ENCODE results near the gene CD320. TPM values are rescaled to one million over a fixed set of nuclear protein-coding genes. Genes with fewer than 3 reads are reported as not detected.
"Not testable (repeated sequence)": the region's sequence is repeated elsewhere in the genome, so short reads cannot be mapped to it uniquely, and the experiment has no call there.

CD320 gene
- total and polyA plus RNA-seq, 8 donors, result 30.4 to 58.3 (median 34.5) TPM

DNA sequence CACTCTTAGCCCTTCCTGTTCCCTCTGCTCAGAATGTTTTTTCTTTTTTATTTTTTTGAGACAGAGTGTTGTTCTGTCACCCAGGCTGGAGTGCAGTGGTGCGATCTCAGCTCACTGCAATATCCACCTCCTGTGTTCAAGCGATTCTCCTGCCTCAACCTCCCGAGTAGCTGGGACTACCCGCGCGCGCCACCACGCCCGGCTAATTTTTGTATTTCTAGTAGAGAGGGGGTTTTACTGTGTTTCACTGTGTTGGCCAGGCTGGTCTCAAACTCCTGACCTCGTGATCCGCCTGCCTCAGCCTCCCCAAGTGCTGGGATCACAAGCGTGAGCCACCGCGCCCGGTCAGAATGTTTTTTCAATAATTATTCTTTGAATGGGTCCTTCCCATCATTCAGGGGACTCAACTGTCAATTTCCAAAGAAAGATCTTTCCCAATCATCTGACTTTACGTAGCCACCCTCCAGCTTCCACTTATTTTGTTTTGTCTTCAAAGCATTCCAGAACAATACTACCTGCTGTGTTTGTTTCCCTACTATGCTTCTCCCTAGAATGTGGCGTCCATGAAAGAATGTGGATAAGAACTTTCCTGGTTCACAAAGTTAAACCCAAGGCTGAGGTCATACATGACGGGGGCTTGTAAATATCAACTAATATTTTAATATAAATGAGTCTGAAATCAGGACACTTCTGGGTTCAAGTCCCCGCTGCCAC lies 11.8 kb upstream of the CD320 start:
- Histone ChIP-seq H3K4me1 (peaks cover 23 to 42% of the 10 kb centered on the region in 2 donors), H3K9me3 (no peaks in the 10 kb centered on the region), H3K4me3 (peak overlapping the region; percentile 85 to 98), H3K27me3 (no peaks in the 10 kb centered on the region), H3K27ac (peak overlapping the region; percentile 87 to 88), H3K36me3 (peaks cover 0 to 40% of the 10 kb centered on the region in 2 donors)
- DNase-seq (no peak), ATAC-seq (no peak)
- TF ChIP-seq, protein P1, sequence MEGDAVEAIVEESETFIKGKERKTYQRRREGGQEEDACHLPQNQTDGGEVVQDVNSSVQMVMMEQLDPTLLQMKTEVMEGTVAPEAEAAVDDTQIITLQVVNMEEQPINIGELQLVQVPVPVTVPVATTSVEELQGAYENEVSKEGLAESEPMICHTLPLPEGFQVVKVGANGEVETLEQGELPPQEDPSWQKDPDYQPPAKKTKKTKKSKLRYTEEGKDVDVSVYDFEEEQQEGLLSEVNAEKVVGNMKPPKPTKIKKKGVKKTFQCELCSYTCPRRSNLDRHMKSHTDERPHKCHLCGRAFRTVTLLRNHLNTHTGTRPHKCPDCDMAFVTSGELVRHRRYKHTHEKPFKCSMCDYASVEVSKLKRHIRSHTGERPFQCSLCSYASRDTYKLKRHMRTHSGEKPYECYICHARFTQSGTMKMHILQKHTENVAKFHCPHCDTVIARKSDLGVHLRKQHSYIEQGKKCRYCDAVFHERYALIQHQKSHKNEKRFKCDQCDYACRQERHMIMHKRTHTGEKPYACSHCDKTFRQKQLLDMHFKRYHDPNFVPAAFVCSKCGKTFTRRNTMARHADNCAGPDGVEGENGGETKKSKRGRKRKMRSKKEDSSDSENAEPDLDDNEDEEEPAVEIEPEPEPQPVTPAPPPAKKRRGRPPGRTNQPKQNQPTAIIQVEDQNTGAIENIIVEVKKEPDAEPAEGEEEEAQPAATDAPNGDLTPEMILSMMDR (IDR thresholded peaks at IDR 0.05), result no peak
- intact Hi-C loops (cut with DNase I), result no loop called here

DNA sequence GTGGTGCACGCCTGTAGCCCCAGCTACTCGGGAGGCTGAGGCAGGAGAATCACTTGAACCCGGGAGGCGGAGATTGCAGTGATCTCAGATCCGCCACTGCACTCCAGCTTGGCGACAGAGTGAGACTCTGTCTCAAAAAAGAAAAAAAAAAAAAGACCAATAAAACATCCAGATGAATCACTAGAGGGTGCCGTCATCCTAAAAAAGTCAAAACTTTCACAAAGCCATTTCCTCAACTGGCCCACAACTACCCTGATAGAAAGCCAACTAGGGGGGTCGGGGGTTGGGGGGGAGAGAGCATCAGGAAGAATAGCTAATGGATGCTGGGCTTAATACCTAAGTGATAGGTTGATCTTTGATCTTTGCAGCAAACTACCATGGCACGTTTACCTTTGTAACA lies 10.7 kb upstream of the CD320 start:
- H3K27me3 ChIP-seq; ATAC-seq; H3K4me3 ChIP-seq; H3K27ac ChIP-seq; H3K9me3 ChIP-seq; intact Hi-C loops (cut with DNase I); DNase-seq: not testable (repeated sequence)
- H3K36me3 ChIP-seq, result peaks cover 0 to 46% of the 10 kb centered on the region in 2 donors
- H3K4me1 ChIP-seq, result peaks cover 23 to 35% of the 10 kb centered on the region in 2 donors

DNA sequence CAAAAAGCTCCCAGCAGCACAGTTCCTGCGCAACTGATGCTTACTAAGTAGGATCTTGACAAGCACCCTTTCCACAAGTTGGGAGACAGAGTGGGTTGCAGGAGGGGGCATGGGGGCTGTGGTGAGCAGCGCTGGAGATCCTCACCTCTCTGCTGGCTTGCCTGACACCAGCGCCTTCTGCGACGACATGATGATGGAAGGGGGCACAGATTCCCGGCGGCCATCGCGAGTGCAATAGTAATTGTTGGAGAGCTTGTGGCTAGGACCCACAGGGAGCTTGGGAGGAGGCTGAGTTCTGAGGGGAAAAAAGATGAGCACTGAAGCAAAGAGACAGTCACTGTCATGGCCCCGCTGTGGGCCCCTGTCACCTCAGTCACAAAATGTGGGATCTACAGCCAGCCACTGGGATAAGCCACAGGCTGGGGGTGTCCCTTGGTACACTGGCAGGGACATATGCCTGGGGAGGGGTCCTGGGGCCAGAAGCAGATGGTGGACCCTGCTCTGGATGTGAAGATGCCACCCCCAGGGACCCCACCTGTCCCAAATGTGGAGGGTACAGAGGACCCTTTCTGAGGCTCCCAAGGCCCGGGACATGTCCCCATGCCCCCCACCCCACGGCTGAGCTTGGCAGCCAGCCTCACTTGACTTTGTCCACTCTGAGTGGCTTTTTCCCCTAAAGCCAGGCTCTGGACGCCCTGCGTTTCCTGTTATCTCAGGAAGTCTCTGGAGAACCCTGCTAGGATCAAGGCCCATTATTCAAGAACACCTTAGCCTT lies 8.4 kb upstream of the CD320 start:
- Histone ChIP-seq H3K9me3 (no peaks in the 10 kb centered on the region), H3K4me3 (no peak overlapping the region), H3K4me1 (peaks cover 12 to 26% of the 10 kb centered on the region in 2 donors), H3K27ac (peak overlapping the region in 1 of 2 donors; percentile 48), H3K27me3 (no peaks in the 10 kb centered on the region), H3K36me3 (peaks cover 0 to 53% of the 10 kb centered on the region in 2 donors)
- ATAC-seq (no peak), DNase-seq (peak in 1 of 4 donors; percentile 52)
- TF ChIP-seq, protein P1 (IDR thresholded peaks at IDR 0.05), result no peak
- intact Hi-C loops (cut with DNase I), result no loop called here

DNA sequence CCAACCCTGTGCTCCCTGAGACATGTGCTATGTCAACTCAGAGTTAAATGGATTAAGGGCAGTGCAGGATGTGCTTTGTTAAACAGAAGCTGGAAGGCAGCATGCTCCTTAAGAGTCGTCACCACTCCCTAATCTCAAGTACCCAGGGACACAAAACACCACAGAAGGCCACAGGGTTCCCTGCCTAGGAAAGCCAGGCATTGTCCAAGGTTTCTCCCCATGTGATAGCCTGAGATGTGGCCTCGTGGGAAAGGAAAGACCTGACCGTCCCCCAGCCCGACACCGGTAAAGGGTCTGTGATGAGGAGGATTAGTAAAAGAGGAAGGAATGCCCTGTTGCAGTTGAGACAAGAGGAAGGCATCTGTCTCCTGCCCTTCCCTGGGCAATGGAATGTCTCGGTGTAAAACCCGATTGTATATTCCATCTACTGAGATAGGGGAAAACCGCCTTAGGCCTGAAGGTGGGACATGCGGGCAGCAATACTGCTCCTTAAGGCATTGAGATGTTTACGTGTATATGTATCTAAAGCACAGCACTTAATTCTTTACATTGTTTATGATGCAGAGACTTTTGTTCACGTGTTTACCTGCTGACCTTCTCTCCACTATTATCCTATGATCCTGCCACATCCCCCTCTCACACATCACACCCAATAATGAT lies 7.0 kb upstream of the CD320 start:
- ATAC-seq; H3K4me3 ChIP-seq; DNase-seq; H3K9me3 ChIP-seq; intact Hi-C loops (cut with DNase I); H3K27me3 ChIP-seq: not testable (repeated sequence)
- Histone ChIP-seq H3K4me1 (peaks cover 6 to 30% of the 10 kb centered on the region in 2 donors), H3K36me3 (peaks cover 0 to 67% of the 10 kb centered on the region in 2 donors), H3K27ac (peak overlapping the region in 1 of 2 donors; percentile 37)

DNA sequence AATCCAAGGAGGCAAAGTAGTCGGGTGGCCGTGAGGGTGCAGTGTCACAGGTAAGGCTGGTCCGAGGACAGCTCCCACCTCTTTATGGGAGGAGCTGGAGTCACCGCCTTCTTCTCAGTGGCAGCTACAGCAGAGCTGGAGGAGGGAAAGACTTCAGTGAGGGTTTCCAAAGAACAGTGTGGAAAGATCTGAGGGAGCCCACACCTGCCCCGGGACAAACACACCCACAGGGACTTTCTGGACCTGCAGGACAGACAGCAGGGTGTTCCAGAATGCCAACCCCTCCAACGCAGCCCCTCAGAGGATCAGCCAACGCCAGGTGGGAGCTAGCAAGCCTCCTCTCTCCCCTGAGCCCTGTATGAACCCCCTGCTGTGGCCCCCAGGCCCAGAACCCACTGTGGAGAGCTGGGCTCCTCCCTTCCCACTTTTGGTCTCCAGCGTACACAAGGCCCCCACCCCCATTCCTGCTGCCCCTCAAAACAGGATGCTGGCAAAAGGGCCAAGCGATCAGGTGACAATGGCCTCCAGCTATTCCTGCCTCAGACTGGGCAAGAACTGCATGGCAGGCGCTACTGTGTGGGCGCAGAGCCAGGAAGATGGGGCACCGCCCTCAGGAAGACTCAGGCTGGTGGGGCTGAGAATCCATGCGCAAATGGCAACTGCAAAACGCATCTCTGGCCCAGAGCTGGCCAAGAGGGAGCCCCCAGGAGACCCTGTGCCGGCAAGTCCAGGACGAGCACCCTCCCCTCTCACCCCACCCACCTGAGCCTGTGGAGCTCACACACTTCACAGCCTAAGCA lies 3.5 kb upstream of the CD320 start:
- H3K36me3 ChIP-seq, result peaks cover 0 to 73% of the 10 kb centered on the region in 2 donors

More for the DNA sequence above, 3.5 kb upstream of the CD320 start:
- Histone ChIP-seq H3K4me1 (peaks cover 13 to 51% of the 10 kb centered on the region in 2 donors), H3K27me3 (peaks cover 0 to 5% of the 10 kb centered on the region in 2 donors), H3K27ac (peak overlapping the region; percentile 45 to 51), H3K4me3 (no peak overlapping the region), H3K9me3 (no peaks in the 10 kb centered on the region)
- ATAC-seq, result no peak
- peak in 2 of 4 donors; percentile 26 to 68 for DNase-seq
- intact Hi-C loops (cut with DNase I), result no loop called here
- TF ChIP-seq, protein P1 (IDR thresholded peaks at IDR 0.05), result no peak

Measured in left lung (tissue), 10 donors.